Endothelial cell of umbilical vein (primary cell): Measurements from ENCODE around the gene FLNB. TPM values are rescaled to one million over a fixed set of nuclear protein-coding genes. Genes with fewer than 3 reads are reported as not detected.
A peak's percentile ranks its signal among the peaks of the same experiment; 100 is the strongest.

ENCODE experiments used
- BruUV-seq: library from RNA; stranded (reverse); fragments of 400-500 nt; replicated peaks from 2 replicates; lab custom pipeline; 2021; lab: Mats Ljungman, UMichigan
- CTCF ChIA-PET: fragments of 300-600, 350-600 bp; sonication (Branson Sonifier 250); formaldehyde crosslinking; loops from one replicate; lab custom pipeline; 2021; ENCODE audit warnings: antibody characterized with exemption, inconsistent platforms; lab: Charles Lee
- POLR2A ChIA-PET: fragments of 300-600, 350-600 bp; sonication (Branson Sonifier 250); formaldehyde crosslinking; loops from one replicate; lab custom pipeline; 2021; ENCODE audit warnings: antibody characterized with exemption, inconsistent platforms; lab: Charles Lee
- DNase-seq: peaks from one replicate; pipeline ENCODE4 v3.0.0-alpha.2; 2011; ENCODE audit warnings: low read depth, low spot score
- FAIRE-seq: peaks from 2 replicates; lab custom pipeline; 2011; peaks lifted over from hg19 to GRCh38; lab: Jason Lieb, UNC
- H2AFZ ChIP-seq: 2 replicates; pipeline ENCODE4 v1.6.0; 2012; ENCODE audit warnings: low read depth, low read length, control low read depth, inconsistent platforms
- H3K27ac ChIP-seq: 2 replicates; pipeline ENCODE4 v1.5.1; 2011; ENCODE audit warnings: low read depth, mild to moderate bottlenecking, control low read depth, low read length, moderate library complexity; ENCODE audit not compliant: insufficient read depth
- H3K27me3 ChIP-seq, 2 experiments: 2 replicates each; pipeline versions ENCODE4 v1.6.0 to v1.6.1; 2011; ENCODE audit warnings: low read length in 2 of 2, mixed read lengths in 1 of 2; ENCODE audit not compliant: control insufficient read depth in 2 of 2, insufficient read depth in 2 of 2
- H3K36me3 ChIP-seq, 2 experiments: 2 replicates in 1 of 2; 3 replicates in 1 of 2; pipeline ENCODE4 v1.5.1; 2011; ENCODE audit warnings: low read length in 2 of 2, mild to moderate bottlenecking in 1 of 2, moderate library complexity in 1 of 2; ENCODE audit not compliant: control insufficient read depth in 2 of 2, insufficient read depth in 2 of 2; ENCODE audit errors: extremely low read depth in 1 of 2
- H3K4me1 ChIP-seq: 3 replicates; pipeline ENCODE4 v1.5.1; 2011; ENCODE audit warnings: mild to moderate bottlenecking, low read length; ENCODE audit not compliant: control insufficient read depth, insufficient read depth; ENCODE audit errors: extremely low read depth
- H3K4me2 ChIP-seq: 2 replicates; pipeline ENCODE4 v1.6.1; 2011; ENCODE audit warnings: low read length, control low read depth, mixed read lengths; ENCODE audit not compliant: insufficient read depth
- H3K4me3 ChIP-seq, 3 experiments: fragments of 200-600 bp in 1 of 3; sonication (generic), shearing (Covaris generic) in 1 of 3; replicated peaks in 1 of 3; 2 replicates each; pipeline ENCODE4 v1.5.1; 2011 to 2016; ENCODE audit warnings: control low read depth in 3 of 3, low read length in 3 of 3, mild to moderate bottlenecking in 2 of 3, inconsistent platforms in 1 of 3, low read depth in 1 of 3, moderate library complexity in 1 of 3; ENCODE audit not compliant: insufficient read depth in 1 of 3
- H3K79me2 ChIP-seq: 2 replicates; pipeline ENCODE4 v1.6.0; 2012; ENCODE audit warnings: low read length, inconsistent platforms; ENCODE audit not compliant: control insufficient read depth, insufficient read depth
- H3K9ac ChIP-seq: replicated peaks from 2 replicates; pipeline ENCODE3; 2011; ENCODE audit warnings: low read length, control low read depth; ENCODE audit not compliant: insufficient read depth; ENCODE audit errors: extremely low read depth
- H3K9me1 ChIP-seq: replicated peaks from 3 replicates; pipeline ENCODE4 v1.6.0; 2011; ENCODE audit warnings: mild to moderate bottlenecking, low read length; ENCODE audit not compliant: control insufficient read depth, insufficient read depth; ENCODE audit errors: extremely low read depth
- H3K9me3 ChIP-seq: replicated peaks from 2 replicates; pipeline ENCODE4 v1.5.1; 2012; ENCODE audit warnings: low read length, inconsistent platforms; ENCODE audit not compliant: control insufficient read depth, insufficient read depth
- H4K20me1 ChIP-seq: replicated peaks from 2 replicates; pipeline ENCODE3; 2011; ENCODE audit warnings: mild to moderate bottlenecking, low read length; ENCODE audit not compliant: control insufficient read depth, insufficient read depth; ENCODE audit errors: extremely low read depth
- EZH2 ChIP-seq: IDR thresholded peaks from 2 replicates; pipeline ENCODE4 v1.6.1; 2012; ENCODE audit warnings: borderline replicate concordance, low read depth, mild to moderate bottlenecking, moderate library complexity, low read length, inconsistent platforms; ENCODE audit not compliant: severe bottlenecking
- FOS ChIP-seq: IDR thresholded peaks from 2 replicates; pipeline ENCODE4 v1.6.1; 2011; ENCODE audit warnings: mild to moderate bottlenecking, low read length, moderate library complexity, borderline replicate concordance; ENCODE audit not compliant: insufficient read depth
- GATA2 ChIP-seq: IDR thresholded peaks from 2 replicates; pipeline ENCODE4 v1.7.0; 2011; ENCODE audit warnings: low read depth, mild to moderate bottlenecking, moderate library complexity, mixed read lengths, low read length; ENCODE audit not compliant: insufficient read length, insufficient read depth
- JUN ChIP-seq: IDR thresholded peaks from 2 replicates; pipeline ENCODE4 v1.6.1; 2011; ENCODE audit warnings: borderline replicate concordance, low read depth; ENCODE audit not compliant: insufficient read length, insufficient read depth
- MYC ChIP-seq: IDR thresholded peaks from one replicate; pipeline ENCODE4 v1.6.1; 2011; ENCODE audit warnings: mild to moderate bottlenecking, low read depth, low read length
- POLR2A ChIP-seq: IDR thresholded peaks from 2 replicates; pipeline ENCODE4 v1.6.1; 2012; ENCODE audit warnings: low read depth, mild to moderate bottlenecking, control low read depth, low read length
- POLR2AphosphoS5 ChIP-seq: IDR thresholded peaks from 2 replicates; pipeline ENCODE4 v1.6.1; 2012; ENCODE audit warnings: low read depth, mild to moderate bottlenecking, control low read depth, low read length, moderate library complexity; ENCODE audit not compliant: insufficient read depth
- dilution Hi-C: fragments of 300-500 bp; cut with MboI; formaldehyde crosslinking; loops from one replicate; pipeline ENCODE4 v1.15.0; 2019; ENCODE audit warnings: low sequenced_read_pairs; ENCODE audit not compliant: extremely low pct_ligation_motif_present
- intact Hi-C: fragments of 100-400 bp; cut with micrococcal nuclease; formaldehyde crosslinking; loops from one replicate; pipeline ENCODE4 v1.10.0; 2022
- polyA plus RNA-seq, 4 experiments: library from polyadenylated mRNA; depleted of rRNA in 3 of 4; stranded (reverse) in 3 of 4; unstranded in 1 of 4; fragments of >200 nt; gene quantifications; 2 replicates each; pipeline versions ENCODE4 v1.2.1 to v1.2.3, GENCODE V29; 2011 to 2012; ENCODE audit warnings: missing spikeins in 1 of 4
- total RNA-seq: library from RNA; stranded (reverse); gene quantifications from 2 replicates; pipeline ENCODE4 v1.2.3, GENCODE V29; 2021
- TF ChIP-seq, protein P1 (sequence below), 2 donors: IDR thresholded peaks; 1 replicate in 1 of 2; 2 replicates in 1 of 2; pipeline ENCODE4 v1.5.1; 2011; ENCODE audit warnings: low read length in 2 of 2, mild to moderate bottlenecking in 2 of 2, moderate library complexity in 2 of 2, control low read depth in 1 of 2, inconsistent platforms in 1 of 2, low read depth in 1 of 2; ENCODE audit not compliant: insufficient read depth in 1 of 2; ENCODE audit errors: extremely low read depth in 1 of 2
- TF ChIP-seq, protein P2 (sequence below): IDR thresholded peaks from 2 replicates; pipeline ENCODE4 v1.6.1; 2011; ENCODE audit not compliant: insufficient read depth, insufficient read length

FLNB gene
- total and polyA plus RNA-seq, 2 donors (not counting 3 experiments of a cell fraction or from before 2014, with no cell fraction given) = 479 to 670 TPM

GRCh38 chr3:57972531-57973111 is 35.6 kb upstream of the FLNB start:
- no peaks in the 10 kb centered on the region for H3K9me3 ChIP-seq
- H3K4me2 ChIP-seq = no peak overlapping the region
- dilution Hi-C loops = no loop called here
- H3K4me1 ChIP-seq = peaks cover 52% of the 10 kb centered on the region
- ChIA-PET POLR2A (interaction anchor here (1.0 kb wide), 1 partner anchor 35 kb away, joined by 3 read pairs; no protein-coding TSS in a partner anchor), CTCF (interaction anchor here (0.6 to 3.8 kb wide), 4 partner anchors 22 to 142 kb away, joined by 3 to 26 read pairs (median 3); partner anchors contain the start of gene FLNB)
- intact Hi-C loops = loop anchor here (5.0 kb wide), 1 partner anchor 190 kb away; no protein-coding TSS in a partner anchor
- no TSS peak for BruUV-seq
- no peaks in the 10 kb centered on the region for H3K36me3 ChIP-seq
- H3K27me3 ChIP-seq = no peaks in the 10 kb centered on the region
- peak overlapping the region; percentile 54 for H3K27ac ChIP-seq
- peak overlapping the region; percentile 31 for H3K9ac ChIP-seq
- FAIRE-seq (no peak), DNase-seq (no peak)
- H3K4me3 ChIP-seq = no peak overlapping the region
- TF ChIP-seq GATA2 = no peak
- no peak for TF ChIP-seq POLR2A
- TF ChIP-seq POLR2AphosphoS5 = no peak
- TF ChIP-seq MYC = no peak
- TF ChIP-seq, protein P1, sequence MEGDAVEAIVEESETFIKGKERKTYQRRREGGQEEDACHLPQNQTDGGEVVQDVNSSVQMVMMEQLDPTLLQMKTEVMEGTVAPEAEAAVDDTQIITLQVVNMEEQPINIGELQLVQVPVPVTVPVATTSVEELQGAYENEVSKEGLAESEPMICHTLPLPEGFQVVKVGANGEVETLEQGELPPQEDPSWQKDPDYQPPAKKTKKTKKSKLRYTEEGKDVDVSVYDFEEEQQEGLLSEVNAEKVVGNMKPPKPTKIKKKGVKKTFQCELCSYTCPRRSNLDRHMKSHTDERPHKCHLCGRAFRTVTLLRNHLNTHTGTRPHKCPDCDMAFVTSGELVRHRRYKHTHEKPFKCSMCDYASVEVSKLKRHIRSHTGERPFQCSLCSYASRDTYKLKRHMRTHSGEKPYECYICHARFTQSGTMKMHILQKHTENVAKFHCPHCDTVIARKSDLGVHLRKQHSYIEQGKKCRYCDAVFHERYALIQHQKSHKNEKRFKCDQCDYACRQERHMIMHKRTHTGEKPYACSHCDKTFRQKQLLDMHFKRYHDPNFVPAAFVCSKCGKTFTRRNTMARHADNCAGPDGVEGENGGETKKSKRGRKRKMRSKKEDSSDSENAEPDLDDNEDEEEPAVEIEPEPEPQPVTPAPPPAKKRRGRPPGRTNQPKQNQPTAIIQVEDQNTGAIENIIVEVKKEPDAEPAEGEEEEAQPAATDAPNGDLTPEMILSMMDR (IDR thresholded peaks at IDR 0.05; ENCODE audit: extremely low read depth in 1 of 2, insufficient read depth in 1 of 2, low read depth in 1 of 2, low read length in 2 of 2) = no peak
- TF ChIP-seq, protein P2, sequence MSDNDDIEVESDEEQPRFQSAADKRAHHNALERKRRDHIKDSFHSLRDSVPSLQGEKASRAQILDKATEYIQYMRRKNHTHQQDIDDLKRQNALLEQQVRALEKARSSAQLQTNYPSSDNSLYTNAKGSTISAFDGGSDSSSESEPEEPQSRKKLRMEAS = no peak
- no peak for TF ChIP-seq JUN
- no peak for TF ChIP-seq EZH2
- TF ChIP-seq FOS = no peak
- H2AFZ ChIP-seq = peak overlapping the region; percentile 4
- no peaks in the 10 kb centered on the region for H4K20me1 ChIP-seq
- no peaks in the 10 kb centered on the region for H3K9me1 ChIP-seq
- no peaks in the 10 kb centered on the region for H3K79me2 ChIP-seq
